SK-N-SH (cell line): ENCODE data around the gene UBE2N. TPM values are rescaled to one million over a fixed set of nuclear protein-coding genes. Genes with fewer than 3 reads are reported as not detected.

ENCODE experiments used
- CTCF ChIA-PET: fragments of 300-600, 350-600 bp; formaldehyde crosslinking; extraction: SDS; loops from one replicate; lab custom pipeline; 2021; lab: Yijun Ruan, JAX
- POLR2A ChIA-PET: fragments of 350-600 bp; sonication (Branson Sonifier 250); formaldehyde crosslinking; extraction: SDS; loops from one replicate; lab custom pipeline; 2020; ENCODE audit warnings: antibody characterized with exemption, inconsistent platforms; lab: Yijun Ruan, JAX
- DNase-seq: peaks from one replicate; pipeline ENCODE4 v3.0.0; 2012
- H2AFZ ChIP-seq: fragments of 200-600 bp; sonication (generic); 2 replicates; pipeline ENCODE4 v1.8.1; 2016; ENCODE audit warnings: antibody characterized with exemption, mild to moderate bottlenecking, low read depth
- H3F3A ChIP-seq: fragments of 200-600 bp; sonication (generic); replicated peaks from 2 replicates; pipeline ENCODE3; 2016; ENCODE audit warnings: antibody characterized with exemption, mild to moderate bottlenecking; ENCODE audit not compliant: insufficient read depth
- H3K27ac ChIP-seq, 2 experiments: fragments of 200-500 bp in 1 of 2; fragments of 200-600 bp in 1 of 2; sonication (Bioruptor generic) in 1 of 2; sonication (generic), shearing (Covaris generic) in 1 of 2; 2 replicates each; pipeline versions ENCODE4 v1.5.1 to v1.6.1; 2014 to 2016; ENCODE audit warnings: low read depth in 2 of 2, inconsistent platforms in 1 of 2, low read length in 1 of 2, mild to moderate bottlenecking in 1 of 2, mixed read lengths in 1 of 2
- H3K27me3 ChIP-seq: fragments of 200-600 bp; sonication (generic), shearing (Covaris generic); 2 replicates; pipeline ENCODE4 v1.6.1; 2016; ENCODE audit warnings: mixed run types; ENCODE audit not compliant: insufficient read depth
- H3K36me3 ChIP-seq, 2 experiments: fragments of 200-500 bp in 1 of 2; fragments of 200-600 bp in 1 of 2; sonication (Bioruptor generic) in 1 of 2; sonication (generic) in 1 of 2; replicated peaks in 1 of 2; 2 replicates each; pipeline versions ENCODE3 to v1.5.1; 2014 to 2016; ENCODE audit warnings: low read length in 1 of 2, mild to moderate bottlenecking in 1 of 2; ENCODE audit not compliant: insufficient read depth in 2 of 2, control insufficient read depth in 1 of 2
- H3K4me1 ChIP-seq, 2 experiments: fragments of 200-500 bp in 1 of 2; fragments of 200-600 bp in 1 of 2; sonication (Bioruptor generic) in 1 of 2; sonication (generic), shearing (Covaris generic) in 1 of 2; 2 replicates each; pipeline versions ENCODE4 v1.5.1 to v1.6.1; 2014 to 2016; ENCODE audit warnings: low read depth in 1 of 2, low read length in 1 of 2, mixed run types in 1 of 2; ENCODE audit not compliant: insufficient read depth in 2 of 2, control insufficient read depth in 1 of 2
- H3K4me2 ChIP-seq: fragments of 200-600 bp; sonication (generic), shearing (Covaris generic); 2 replicates; pipeline ENCODE4 v1.6.1; 2017; ENCODE audit warnings: mixed run types
- H3K4me3 ChIP-seq, 2 experiments: fragments of 200-500 bp in 1 of 2; fragments of 200-600 bp in 1 of 2; sonication (Bioruptor generic) in 1 of 2; sonication (generic), shearing (Covaris generic) in 1 of 2; 2 replicates each; pipeline versions ENCODE4 v1.5.1 to v1.8.1; 2014 to 2016; ENCODE audit warnings: low read depth in 2 of 2, inconsistent platforms in 1 of 2, low read length in 1 of 2, mild to moderate bottlenecking in 1 of 2, mixed read lengths in 1 of 2, moderate library complexity in 1 of 2
- H3K79me2 ChIP-seq: fragments of 200-600 bp; sonication (generic); 2 replicates; pipeline ENCODE4 v1.8.1; 2017; ENCODE audit warnings: mild to moderate bottlenecking; ENCODE audit not compliant: insufficient read depth
- H3K9ac ChIP-seq: fragments of 200-600 bp; sonication (generic); 2 replicates; pipeline ENCODE4 v1.6.1; 2017; ENCODE audit warnings: mixed run types
- H3K9me2 ChIP-seq: fragments of 200-600 bp; sonication (generic); 2 replicates; pipeline ENCODE4 v1.6.1; 2017; ENCODE audit warnings: mixed run types
- H3K9me3 ChIP-seq: fragments of 200-600 bp; sonication (generic); 2 replicates; pipeline ENCODE4 v1.6.1; 2017; ENCODE audit warnings: mixed run types, mild to moderate bottlenecking, moderate library complexity
- H4K20me1 ChIP-seq: fragments of 200-600 bp; sonication (generic); 2 replicates; pipeline ENCODE4 v1.6.1; 2017; ENCODE audit warnings: mild to moderate bottlenecking, mixed run types; ENCODE audit not compliant: insufficient read depth
- ELF1 ChIP-seq: IDR thresholded peaks from 2 replicates; pipeline ENCODE4 v1.4.0; 2012
- EP300 ChIP-seq, 2 experiments: IDR thresholded peaks; 2 replicates each; pipeline versions ENCODE4 v1.4.0 to v1.6.1; 2012; ENCODE audit warnings: borderline replicate concordance in 1 of 2, low read depth in 1 of 2, low read length in 1 of 2
- EZH2phosphoT487 ChIP-seq: fragments of 200-600 bp; sonication (generic); IDR thresholded peaks from 2 replicates; pipeline ENCODE4 v1.6.1; 2017; ENCODE audit warnings: low read depth, mixed run types, mild to moderate bottlenecking, antibody characterized with exemption, moderate library complexity, borderline replicate concordance
- FOSL2 ChIP-seq: IDR thresholded peaks from 2 replicates; pipeline ENCODE4 v1.4.0; 2012; ENCODE audit warnings: low read depth, mild to moderate bottlenecking, moderate library complexity, borderline replicate concordance
- FOXJ3 ChIP-seq: sonication (generic); formaldehyde crosslinking; IDR thresholded peaks from 2 replicates; pipeline ENCODE4 v1.5.1; 2020; ENCODE audit warnings: mild to moderate bottlenecking, missing genetic modification reagents
- GATA2 ChIP-seq: sonication (generic); formaldehyde crosslinking; IDR thresholded peaks from 2 replicates; pipeline ENCODE4 v1.5.0; 2020; ENCODE audit warnings: mild to moderate bottlenecking, missing genetic modification reagents
- JUND ChIP-seq: IDR thresholded peaks from 2 replicates; pipeline ENCODE4 v1.4.0; 2012
- MXI1 ChIP-seq: IDR thresholded peaks from 2 replicates; pipeline ENCODE4 v1.6.1; 2012; ENCODE audit warnings: mild to moderate bottlenecking, low read depth, low read length, improper control_type of control experiment
- NFIC ChIP-seq: IDR thresholded peaks from 2 replicates; pipeline ENCODE4 v1.4.0; 2012; ENCODE audit warnings: borderline replicate concordance
- RCOR1 ChIP-seq: fragments of 150-350 bp; IDR thresholded peaks from 2 replicates; pipeline ENCODE4 v1.6.1; 2017; ENCODE audit warnings: antibody characterized with exemption, low read length
- RFX5 ChIP-seq: IDR thresholded peaks from 2 replicates; pipeline ENCODE4 v1.6.1; 2012; ENCODE audit warnings: mild to moderate bottlenecking, improper control_type of control experiment, low read length
- RXRA ChIP-seq: IDR thresholded peaks from 2 replicates; pipeline ENCODE4 v1.4.0; 2012; ENCODE audit warnings: low read depth, mild to moderate bottlenecking, borderline replicate concordance
- SIN3A ChIP-seq: IDR thresholded peaks from 2 replicates; pipeline ENCODE4 v1.6.1; 2012; ENCODE audit warnings: low read depth, mild to moderate bottlenecking, low read length, moderate library complexity, borderline replicate concordance
- SMC3 ChIP-seq: IDR thresholded peaks from 2 replicates; pipeline ENCODE4 v1.6.1; 2012; ENCODE audit warnings: low read depth, low read length, improper control_type of control experiment
- TAF1 ChIP-seq: IDR thresholded peaks from 2 replicates; pipeline ENCODE4 v1.6.1; 2012; ENCODE audit warnings: low read depth, mild to moderate bottlenecking, low read length, moderate library complexity, borderline replicate concordance
- TEAD4 ChIP-seq: IDR thresholded peaks from 2 replicates; pipeline ENCODE4 v1.4.0; 2012; ENCODE audit warnings: mild to moderate bottlenecking, borderline replicate concordance; ENCODE audit not compliant: insufficient read depth
- USF2 ChIP-seq: fragments of 150-350 bp; IDR thresholded peaks from 2 replicates; pipeline ENCODE4 v1.6.1; 2017; ENCODE audit warnings: antibody characterized with exemption, low read length, low read depth, borderline replicate concordance
- WGBS: methylation state at CpG from one replicate; pipeline ENCODE4 v1.1.6; 2017; ENCODE audit warnings: low lambda C conversion rate; 5-methylcytosine and 5-hydroxymethylcytosine counted together
- polyA plus RNA-seq, 3 experiments: library from polyadenylated mRNA; depleted of rRNA; stranded (reverse); fragments of >200 nt; gene quantifications; 2 replicates each; pipeline ENCODE4 v1.2.3, GENCODE V29; 2012
- TF ChIP-seq, protein P1 (sequence below): IDR thresholded peaks from 2 replicates; pipeline ENCODE4 v1.6.1; 2012; ENCODE audit warnings: mild to moderate bottlenecking, low read depth, low read length, moderate library complexity
- TF ChIP-seq, protein P2 (sequence below): IDR thresholded peaks from 2 replicates; pipeline ENCODE4; 2012
- TF ChIP-seq, protein P3 (sequence below): fragments of 150-350 bp; IDR thresholded peaks from 2 replicates; pipeline ENCODE4 v1.6.1; 2016; ENCODE audit warnings: mild to moderate bottlenecking, low read depth, low read length

UBE2N gene
- polyA plus RNA-seq, 1 of the 3 experiments (the other 2 are of a cell fraction) = 102 TPM

DNA sequence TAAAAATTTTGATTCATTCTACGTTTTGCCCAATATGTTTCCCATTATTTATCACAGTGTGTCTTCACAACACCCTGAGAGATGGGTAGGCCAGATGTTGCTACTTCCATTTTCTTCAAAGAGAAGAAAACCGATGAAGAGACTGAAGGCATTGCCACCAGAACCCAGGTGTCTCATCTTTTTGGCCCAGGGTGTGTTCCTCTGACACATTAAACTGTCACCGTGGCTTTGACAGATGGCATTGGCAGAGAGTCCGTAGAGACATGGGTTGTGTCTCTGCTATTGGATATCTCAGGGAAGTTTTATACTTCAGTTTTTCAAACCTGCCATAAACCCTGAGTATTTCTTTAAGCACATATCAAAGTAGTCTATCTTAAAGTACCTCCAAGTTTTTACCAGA lies 75.3 kb downstream of the UBE2N start:
- DNase-seq = no peak
- Histone ChIP-seq H3K4me3 (no peak overlapping the region), H3K27ac (no peak overlapping the region), H4K20me1 (no peaks in the 10 kb centered on the region), H3K79me2 (no peaks in the 10 kb centered on the region), H3K36me3 (no peaks in the 10 kb centered on the region), H3K9ac (no peak overlapping the region), H2AFZ (no peak overlapping the region), H3K4me2 (no peak overlapping the region), H3K9me2 (no peaks in the 10 kb centered on the region)
- ChIA-PET CTCF (no interaction called here), POLR2A (no interaction called here)
- WGBS = 93% methylated on average over 4 of the region's 4 CpGs
- TF ChIP-seq RFX5 (no peak), JUND (no peak), GATA2 (no peak), EP300 (IDR thresholded peaks at IDR 0.05; ENCODE audit: borderline replicate concordance in 1 of 2, low read depth in 1 of 2, low read length in 1 of 2) (no peak), SIN3A (no peak), ELF1 (no peak), TEAD4 (no peak), SMC3 (no peak), TAF1 (no peak), RCOR1 (no peak)
- TF ChIP-seq, protein P1, sequence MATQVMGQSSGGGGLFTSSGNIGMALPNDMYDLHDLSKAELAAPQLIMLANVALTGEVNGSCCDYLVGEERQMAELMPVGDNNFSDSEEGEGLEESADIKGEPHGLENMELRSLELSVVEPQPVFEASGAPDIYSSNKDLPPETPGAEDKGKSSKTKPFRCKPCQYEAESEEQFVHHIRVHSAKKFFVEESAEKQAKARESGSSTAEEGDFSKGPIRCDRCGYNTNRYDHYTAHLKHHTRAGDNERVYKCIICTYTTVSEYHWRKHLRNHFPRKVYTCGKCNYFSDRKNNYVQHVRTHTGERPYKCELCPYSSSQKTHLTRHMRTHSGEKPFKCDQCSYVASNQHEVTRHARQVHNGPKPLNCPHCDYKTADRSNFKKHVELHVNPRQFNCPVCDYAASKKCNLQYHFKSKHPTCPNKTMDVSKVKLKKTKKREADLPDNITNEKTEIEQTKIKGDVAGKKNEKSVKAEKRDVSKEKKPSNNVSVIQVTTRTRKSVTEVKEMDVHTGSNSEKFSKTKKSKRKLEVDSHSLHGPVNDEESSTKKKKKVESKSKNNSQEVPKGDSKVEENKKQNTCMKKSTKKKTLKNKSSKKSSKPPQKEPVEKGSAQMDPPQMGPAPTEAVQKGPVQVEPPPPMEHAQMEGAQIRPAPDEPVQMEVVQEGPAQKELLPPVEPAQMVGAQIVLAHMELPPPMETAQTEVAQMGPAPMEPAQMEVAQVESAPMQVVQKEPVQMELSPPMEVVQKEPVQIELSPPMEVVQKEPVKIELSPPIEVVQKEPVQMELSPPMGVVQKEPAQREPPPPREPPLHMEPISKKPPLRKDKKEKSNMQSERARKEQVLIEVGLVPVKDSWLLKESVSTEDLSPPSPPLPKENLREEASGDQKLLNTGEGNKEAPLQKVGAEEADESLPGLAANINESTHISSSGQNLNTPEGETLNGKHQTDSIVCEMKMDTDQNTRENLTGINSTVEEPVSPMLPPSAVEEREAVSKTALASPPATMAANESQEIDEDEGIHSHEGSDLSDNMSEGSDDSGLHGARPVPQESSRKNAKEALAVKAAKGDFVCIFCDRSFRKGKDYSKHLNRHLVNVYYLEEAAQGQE = no peak
- TF ChIP-seq, protein P2, sequence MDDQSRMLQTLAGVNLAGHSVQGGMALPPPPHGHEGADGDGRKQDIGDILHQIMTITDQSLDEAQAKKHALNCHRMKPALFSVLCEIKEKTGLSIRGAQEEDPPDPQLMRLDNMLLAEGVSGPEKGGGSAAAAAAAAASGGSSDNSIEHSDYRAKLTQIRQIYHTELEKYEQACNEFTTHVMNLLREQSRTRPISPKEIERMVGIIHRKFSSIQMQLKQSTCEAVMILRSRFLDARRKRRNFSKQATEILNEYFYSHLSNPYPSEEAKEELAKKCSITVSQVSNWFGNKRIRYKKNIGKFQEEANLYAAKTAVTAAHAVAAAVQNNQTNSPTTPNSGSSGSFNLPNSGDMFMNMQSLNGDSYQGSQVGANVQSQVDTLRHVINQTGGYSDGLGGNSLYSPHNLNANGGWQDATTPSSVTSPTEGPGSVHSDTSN = no peak
- TF ChIP-seq, all 33 proteins: peak for 0
- Histone ChIP-seq H3K4me1 (peaks cover 0 to 4% of the 10 kb centered on the region in 2 experiments; a peak in 1 of 4 replicates), H3F3A (no peaks in the 10 kb centered on the region), H3K9me3 (no peaks in the 10 kb centered on the region), H3K27me3 (no peaks in the 10 kb centered on the region)

DNA sequence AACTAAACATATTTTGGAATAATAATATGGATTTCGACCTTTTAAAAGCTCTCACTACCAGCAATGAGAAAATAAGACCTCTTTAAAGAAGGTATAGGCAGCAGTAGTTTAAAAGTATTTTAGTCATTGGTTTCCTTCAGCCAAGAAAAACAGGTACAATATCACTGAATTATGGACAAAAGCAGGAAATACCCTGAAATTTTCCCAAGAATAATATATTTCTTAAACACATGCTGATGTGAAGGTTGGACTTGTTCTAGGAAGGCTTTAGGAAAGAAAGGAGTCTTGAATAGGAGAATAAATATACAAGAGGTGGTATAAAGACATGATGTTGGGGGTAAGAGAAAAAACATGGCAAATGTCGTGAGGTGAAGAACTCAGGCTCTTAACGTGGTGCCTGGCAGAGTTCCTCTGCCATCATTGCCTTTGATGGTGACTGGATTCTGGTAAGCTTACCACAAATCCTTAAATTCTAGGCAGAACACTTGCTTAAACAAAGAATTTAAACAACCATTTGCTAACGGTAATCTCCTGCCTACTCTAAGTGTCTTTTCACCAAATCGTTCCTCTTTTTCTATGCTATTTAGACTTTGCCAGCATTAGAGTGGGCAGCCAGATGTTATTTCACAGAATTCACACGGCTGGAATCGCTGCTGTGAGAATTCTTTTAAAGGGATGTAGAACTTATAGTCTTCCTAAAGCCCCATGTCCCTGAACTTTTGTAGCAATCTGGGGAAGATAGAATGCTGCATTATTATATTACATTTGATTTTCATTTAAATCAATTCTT lies 75.9 kb downstream of the UBE2N start:
- Histone ChIP-seq H3K4me2 (no peak overlapping the region), H3K27me3 (no peaks in the 10 kb centered on the region), H3K9me2 (no peaks in the 10 kb centered on the region), H3K79me2 (no peaks in the 10 kb centered on the region), H3K36me3 (no peaks in the 10 kb centered on the region), H3K4me1 (peaks cover 0 to 5% of the 10 kb centered on the region in 2 experiments; a peak in 1 of 4 replicates), H2AFZ (no peak overlapping the region), H3K9me3 (no peaks in the 10 kb centered on the region), H3K27ac (no peak overlapping the region), H3F3A (no peaks in the 10 kb centered on the region), H4K20me1 (no peaks in the 10 kb centered on the region), H3K4me3 (no peak overlapping the region), H3K9ac (no peak overlapping the region)
- 84% methylated on average over 7 of the region's 7 CpGs for whole genome bisulfite sequencing
- no peak for DNase-seq
- ChIA-PET CTCF (no interaction called here), POLR2A (no interaction called here)
- TF ChIP-seq USF2 (no peak), FOXJ3 (no peak), MXI1 (no peak), TAF1 (no peak), NFIC (no peak), FOSL2 (no peak), EZH2phosphoT487 (no peak), RXRA (no peak)
- TF ChIP-seq, protein P2 = no peak
- TF ChIP-seq, protein P3, sequence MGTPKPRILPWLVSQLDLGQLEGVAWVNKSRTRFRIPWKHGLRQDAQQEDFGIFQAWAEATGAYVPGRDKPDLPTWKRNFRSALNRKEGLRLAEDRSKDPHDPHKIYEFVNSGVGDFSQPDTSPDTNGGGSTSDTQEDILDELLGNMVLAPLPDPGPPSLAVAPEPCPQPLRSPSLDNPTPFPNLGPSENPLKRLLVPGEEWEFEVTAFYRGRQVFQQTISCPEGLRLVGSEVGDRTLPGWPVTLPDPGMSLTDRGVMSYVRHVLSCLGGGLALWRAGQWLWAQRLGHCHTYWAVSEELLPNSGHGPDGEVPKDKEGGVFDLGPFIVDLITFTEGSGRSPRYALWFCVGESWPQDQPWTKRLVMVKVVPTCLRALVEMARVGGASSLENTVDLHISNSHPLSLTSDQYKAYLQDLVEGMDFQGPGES = no peak
